ENCODE data around the gene CAMK2A.

DNA sequence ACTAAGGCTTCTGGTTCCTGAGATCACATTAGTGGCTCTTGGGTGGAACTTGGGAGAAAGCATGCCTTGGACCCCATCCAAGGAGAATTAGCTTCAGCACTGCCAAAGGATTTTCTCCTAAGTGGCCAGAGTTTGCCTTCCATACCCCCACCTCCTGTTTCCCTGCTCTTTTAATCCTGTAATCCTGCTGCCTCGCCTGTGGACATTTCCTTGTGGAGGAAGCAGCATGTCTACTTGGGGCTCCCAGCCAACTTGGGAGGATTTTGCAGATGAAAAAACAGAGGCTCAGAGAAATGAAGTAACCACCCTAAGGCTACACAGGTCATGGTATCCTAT lies 11.6 kb upstream of the CAMK2A start:
- TF ChIP-seq CTCF (IDR thresholded peaks at IDR 0.05) (no peak), POLR2A (IDR thresholded peaks at IDR 0.05) (no peak)
